Activated CD8-positive, alpha-beta memory T cell treated with anti-CD3 and anti-CD28 coated beads, Interleukin-2, amount 50 U/mL, for 24 hours (primary cell): ENCODE measurements around the gene TMPRSS2.

Experiments
- DNase-seq: peaks from one replicate; pipeline ENCODE4 v3.0.0-alpha.2; 2020; ENCODE audit errors: extremely low read depth

TMPRSS2 gene

DNA sequence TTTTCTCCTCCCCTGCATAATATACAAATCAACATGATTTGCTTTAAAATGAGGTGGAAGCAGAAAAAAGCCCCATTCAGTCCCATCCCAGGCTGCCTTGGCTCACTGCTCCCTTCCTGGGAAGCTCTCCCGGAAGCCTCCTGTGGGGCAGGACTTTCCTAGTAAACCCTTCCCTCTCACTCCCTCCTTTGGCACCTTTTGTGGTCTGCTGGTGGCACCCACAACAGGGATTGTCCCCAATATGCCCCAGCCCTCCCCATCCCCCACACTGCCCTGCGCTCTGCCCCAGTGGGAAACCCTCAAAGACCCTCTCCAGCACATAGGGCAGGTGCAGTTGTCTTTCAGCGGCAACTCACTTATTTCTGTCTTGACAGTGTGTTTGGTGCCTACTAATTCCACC is 1.8 kb upstream of the TMPRSS2 start:
- no peak for DNase-seq

DNA sequence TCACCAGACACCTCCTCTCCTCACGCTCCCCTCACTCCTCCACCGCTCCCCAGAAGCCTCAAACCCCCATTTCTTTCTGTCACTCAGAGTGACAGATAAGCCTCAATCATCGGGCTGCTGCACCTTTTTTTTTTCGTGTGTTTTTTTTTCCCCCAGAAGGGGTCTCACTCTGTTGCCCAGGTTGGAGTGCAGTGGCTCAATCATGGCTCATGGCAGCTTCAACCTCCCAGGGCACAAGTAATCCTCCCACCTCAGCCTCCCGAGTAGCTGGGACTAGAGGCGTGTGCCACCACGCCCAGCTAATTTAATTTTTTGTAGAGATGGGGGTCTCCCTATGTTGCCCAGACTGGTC is 1.2 kb upstream of the TMPRSS2 start:
- no peak for DNase-seq

DNA sequence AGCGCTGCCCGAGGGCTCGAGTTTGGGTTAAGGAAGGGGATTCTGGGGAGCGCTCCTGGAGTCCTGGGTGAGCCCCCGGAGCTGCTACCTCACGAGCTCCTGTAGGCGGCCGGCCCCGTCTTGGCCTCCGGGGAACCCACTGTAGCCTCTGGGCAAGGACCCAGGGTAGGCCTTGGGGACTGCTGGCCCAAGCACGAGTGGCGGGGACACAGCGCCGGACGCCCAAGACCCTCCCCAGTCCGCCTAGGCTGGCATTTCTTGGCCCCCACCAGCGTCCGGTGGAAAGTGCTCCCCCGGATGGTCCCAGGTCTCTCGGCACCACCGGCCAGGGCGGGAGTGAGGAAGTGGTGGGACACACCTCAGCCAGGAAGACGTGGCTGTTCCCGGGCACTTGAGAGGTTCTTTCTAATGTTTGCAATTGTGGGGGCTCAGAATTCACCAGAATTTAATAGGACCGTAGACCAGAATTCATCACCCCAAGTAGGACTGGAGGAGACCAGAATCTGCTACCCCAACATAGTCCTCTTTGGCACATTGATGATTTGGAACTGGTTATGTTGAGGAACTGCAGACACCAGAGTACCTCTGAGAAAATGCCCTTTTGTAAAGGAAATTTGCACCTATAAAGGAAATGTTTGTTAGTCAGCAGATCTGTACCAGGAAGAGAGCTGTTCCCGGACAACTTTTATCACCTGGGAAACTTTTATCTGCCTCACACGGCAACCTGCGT is 622 bp upstream of the TMPRSS2 start:
- DNase-seq = no peak

DNA sequence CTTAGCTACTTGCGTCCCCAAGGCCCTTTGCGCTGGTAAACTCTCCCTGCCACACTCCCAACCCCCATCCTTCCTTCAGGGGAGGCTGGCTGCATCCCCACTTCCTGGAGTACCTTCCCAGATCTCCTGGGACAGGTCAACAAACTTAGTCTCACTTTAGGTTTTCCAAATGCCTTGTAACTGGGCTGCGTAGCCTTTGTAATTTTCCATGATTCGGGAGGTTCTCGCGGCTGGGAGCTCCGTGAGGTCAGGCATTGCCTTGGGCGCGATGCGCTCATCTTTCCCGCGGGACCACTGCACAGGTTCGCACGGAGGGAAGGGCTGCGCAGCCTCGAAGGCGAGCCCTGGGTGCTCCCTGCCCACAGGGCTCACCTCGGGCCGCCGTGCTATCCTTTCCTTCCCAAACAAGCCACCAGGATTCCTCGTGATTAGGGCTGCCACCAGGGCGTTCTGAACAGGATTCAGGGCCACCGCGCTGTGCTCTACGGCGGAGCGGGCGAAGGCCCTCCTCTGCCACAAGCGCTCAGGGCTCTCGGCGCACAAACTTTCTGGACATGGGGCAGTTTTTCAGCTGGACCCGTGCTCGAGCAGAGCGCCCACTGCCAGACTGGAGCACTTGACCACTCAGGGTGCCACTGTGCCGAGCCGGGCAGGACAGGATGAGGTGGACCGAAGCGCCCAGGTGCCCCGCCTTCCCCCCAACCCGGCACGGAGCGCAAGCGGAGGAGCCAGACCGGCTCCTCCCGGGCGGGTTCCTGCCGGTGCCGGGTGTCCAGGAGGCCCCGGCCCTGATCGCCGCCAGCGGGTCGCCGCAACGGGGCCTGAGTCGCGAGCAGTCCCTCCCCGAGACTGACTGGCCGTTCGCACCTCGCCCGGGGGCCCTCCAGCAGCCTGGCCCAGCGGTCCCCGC is 1.1 kb downstream of the TMPRSS2 start:
- DNase-seq = no peak

DNA sequence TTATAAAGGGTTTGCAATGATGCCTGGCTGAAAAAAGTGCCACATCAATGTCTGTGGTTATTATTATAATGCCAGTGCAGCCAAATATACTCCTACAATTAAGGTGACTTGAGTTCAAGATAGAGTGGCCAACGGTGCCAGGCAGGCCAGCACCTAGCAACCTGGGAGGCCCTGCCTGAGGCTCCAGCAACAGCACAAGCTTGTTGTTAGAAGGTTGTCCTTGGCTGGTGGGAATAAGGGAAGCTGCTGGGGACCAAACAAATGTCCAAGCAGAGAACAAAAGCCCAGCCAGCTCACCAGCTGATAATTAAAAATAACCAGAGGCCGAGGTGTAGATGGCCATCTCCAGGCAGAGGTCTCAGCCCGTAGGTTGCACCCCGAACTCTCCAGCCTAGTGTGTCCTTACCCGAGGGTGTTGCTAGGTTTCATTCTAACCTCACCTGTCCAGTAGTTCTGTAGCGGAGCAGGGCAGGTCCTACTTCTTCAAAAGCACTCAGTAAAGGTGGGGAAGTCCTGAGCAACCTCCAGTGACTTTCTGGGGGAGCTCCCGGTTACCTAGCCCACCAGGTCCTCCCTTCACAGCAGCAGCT is 1.9 kb downstream of the TMPRSS2 start:
- DNase-seq = no peak

DNA sequence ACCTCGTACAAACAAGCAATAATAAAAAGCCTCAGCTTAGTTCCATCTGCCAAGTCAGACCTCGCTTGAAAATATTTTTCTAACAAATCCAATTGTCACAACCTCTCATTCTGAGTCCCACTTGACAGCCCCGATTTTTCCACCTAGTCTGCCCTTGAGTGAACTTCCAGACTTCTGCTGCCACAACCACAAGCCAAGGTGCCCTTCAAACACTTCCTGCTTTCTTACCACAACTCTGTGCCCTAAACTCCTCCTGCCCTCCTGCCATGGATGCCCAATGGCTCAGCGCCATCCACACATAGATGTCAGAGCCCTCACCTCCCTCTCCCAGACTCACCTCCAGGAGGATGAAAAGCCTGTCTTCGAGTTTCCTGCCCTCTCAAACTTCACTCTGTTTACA is 3.9 kb downstream of the TMPRSS2 start:
- no peak for DNase-seq

DNA sequence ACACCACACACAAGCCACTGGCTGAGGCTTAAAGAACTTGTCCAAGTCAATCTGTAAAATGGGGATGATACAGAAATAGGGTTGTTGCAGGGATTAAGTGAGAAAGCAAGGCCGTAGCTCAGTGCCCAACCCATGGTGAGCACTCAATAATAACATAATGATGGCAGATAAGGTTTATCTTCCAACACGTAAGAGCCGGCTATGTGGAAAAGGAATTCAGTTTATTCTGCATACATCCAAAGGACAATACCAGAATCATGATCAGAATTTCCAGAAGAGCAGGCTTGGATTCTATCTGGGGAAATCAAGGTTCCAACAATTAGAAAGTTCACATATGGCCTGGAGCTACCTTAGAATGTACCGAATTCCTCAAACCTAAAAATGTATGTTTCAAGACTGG is 4.6 kb downstream of the TMPRSS2 start:
- no peak for DNase-seq

DNA sequence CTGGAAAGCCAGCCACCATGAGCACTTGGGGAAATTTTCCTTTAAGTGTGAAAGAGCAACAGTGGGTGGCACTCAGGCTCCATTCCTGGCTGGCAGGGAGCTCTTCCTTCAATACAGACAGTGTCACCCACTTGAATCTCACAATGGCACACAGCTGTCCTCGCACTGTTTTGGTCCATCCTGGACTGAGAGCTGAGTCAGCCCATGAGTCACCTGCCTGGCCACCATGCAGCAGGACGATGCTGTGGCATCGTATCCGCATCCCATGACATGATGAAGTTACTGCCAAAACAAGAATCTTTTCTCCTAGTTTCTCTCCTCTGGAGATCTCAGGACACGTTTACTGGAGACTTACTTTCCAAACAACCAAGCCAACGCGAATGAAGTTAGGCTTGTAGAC is 6.0 kb downstream of the TMPRSS2 start:
- DNase-seq = no peak

DNA sequence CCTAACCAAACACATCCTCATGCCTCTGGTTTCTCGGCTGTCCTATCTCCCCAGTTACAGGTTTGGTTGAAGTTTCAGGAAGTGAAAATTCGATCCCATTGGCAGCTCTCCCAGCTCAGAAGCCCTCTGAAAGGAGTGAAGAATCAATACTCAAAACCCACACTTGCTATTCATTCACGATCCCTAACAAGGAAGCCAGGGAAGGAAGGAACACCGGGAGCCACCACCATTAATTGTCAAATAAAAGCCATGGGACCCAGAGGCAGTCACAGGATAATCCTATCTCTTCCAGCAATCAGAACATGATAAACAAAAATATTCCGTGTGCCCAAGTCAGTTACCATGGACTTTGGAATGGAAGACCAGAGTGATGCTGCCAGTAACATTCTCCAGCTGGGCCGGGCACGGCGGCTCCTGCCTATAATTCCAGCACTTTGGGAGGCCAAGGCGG is 7.0 kb downstream of the TMPRSS2 start:
- DNase-seq = no peak

DNA sequence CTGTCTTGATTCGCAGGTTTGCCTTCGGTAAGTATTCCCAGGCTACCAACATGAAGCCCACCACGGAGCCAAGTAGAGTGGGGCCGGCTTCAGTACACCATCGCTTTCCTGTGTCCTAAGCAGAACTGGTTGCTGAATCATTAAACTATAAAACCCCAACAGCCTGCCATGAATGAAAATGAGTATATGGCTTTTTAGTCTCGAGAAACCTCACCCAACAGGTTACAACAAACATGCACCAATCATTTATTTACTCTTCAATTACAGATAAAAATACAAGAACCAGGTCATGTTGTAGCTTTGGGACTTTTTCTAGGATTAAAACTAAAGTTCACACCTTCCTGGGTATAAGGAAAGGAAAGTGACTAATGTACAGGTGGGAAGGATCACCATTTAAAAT is 7.6 kb downstream of the TMPRSS2 start:
- DNase-seq = no peak

DNA sequence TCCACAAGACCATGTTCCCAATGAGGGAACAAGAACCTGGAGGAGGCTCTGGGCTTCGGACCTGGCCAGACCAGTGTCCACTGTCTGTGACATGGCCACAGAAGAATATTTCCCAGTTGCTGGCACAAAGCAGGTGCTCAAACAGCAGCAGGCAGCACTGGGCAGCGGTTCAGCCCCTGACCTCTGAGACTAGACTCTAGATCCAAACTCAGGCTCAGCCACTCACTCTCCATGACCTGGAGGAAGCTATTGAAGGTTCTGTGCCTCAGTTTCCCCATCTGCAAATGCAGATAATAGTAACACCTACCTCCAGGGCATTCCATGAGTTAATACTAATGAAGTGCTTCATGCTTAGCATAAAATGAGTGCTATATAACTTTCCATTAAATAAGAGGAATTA is 8.0 kb downstream of the TMPRSS2 start:
- DNase-seq = no peak

DNA sequence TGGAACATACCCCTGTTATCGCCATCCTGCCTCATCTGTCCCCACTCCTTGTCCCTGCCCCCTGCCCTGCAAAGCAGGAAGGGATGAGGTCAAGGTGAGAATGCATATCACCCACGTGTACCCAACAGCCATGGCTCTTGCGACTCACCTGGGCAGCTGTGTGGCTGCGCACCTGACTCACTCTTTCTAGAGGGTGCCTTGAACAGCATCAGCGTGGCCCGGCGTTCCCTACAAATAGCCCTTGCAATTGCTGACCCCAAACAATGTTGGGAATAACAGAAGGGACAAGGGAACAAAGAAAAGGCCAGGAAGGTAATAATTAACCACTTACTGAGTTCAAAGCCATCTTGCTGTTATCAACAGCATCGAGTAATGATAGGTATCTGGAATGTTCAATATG is 10.2 kb downstream of the TMPRSS2 start:
- DNase-seq = no peak

DNA sequence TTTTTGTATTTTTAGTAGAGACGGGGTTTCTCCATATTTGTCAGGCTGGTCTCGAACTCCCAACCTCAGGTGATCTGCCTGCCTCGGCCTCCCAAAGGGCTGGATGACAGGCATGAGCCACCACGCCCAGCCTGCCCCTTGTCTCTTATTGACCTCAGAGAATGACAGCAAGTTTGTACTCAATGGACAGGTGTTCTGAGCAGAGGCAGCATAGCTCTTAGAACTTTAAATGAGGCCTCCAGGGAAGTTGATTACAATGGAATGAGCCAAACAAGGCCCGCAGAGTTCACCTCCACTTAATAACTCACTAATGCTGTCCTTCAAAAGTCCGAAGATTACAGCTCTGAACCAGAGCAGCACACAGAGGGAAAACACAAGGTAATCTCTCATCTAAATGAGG is 10.9 kb downstream of the TMPRSS2 start:
- no peak for DNase-seq

DNA sequence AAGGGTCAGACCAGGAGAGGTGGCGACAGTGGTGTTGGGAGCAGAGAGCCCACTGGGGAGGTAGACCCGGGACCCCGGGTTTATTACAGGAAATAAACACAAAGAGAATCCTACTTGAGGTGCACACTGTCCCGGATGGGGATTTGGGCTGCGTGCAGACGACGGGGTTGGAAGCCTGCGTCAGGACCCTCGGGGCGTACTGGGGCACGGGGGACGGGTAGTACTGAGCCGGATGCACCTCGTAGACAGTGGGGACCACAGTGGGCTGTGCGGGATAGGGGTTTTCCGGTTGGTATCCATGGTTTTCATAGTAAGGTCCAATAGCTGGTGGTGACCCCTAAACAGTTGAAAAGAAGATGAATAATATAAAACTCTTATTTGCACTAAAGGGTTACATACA is 13.7 kb downstream of the TMPRSS2 start:
- no peak for DNase-seq

DNA sequence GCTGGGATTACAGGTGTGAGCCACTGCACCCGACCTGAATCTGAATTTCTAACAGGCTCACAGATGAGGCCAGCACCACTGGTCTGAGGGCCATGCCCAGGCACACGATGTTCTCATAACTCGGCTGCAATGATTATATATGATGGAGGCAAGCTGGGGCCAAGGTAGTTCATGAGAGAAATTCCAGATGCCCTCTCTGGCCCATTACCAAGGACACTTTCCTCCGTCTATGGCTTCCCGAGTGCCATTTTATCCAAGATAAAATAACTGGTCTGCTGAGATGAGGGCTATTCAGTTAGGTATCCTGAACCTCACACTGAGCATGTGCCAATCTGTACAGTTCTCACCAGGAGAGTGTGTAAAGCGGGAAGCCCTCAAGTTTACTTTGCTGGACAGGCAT is 16.5 kb downstream of the TMPRSS2 start:
- DNase-seq = no peak

DNA sequence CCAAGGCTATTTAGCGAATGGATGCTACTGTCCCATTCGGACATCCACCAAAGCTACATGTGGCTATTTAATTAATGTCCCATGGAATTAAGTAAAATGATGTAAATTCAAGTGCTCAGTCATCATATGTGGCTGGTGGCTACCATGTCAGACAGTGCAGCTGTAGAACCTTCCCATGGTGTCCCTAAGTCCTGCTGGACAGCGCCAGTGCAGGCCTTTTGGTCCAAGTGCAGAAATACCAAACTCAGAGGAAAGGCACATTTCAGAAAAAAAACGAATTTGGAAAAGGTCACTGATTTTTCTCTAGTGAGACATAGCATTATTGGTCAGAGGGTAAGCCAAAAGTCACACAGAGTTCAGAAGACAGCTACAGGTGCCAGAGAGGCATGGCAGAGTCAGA is 17.6 kb downstream of the TMPRSS2 start:
- DNase-seq = no peak

DNA sequence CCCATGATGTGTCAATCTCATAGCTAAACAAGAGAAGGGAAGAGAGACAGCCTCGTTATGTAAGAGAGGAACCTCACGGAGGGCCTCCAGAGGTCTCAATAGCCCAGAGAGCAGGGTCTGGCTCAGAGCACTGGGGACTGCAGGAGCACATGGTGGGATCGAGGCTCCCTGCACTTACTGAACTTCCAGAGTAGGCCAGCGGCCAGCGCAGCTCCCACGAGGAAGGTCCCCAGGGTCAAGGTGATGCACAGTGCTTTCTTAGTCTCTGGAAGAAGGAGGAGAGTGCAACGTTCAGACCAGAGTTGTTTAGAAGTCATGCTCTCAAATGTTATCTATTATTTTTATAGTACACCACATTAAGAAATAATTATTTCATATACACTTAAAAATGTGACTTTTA is 18.6 kb downstream of the TMPRSS2 start:
- no peak for DNase-seq

DNA sequence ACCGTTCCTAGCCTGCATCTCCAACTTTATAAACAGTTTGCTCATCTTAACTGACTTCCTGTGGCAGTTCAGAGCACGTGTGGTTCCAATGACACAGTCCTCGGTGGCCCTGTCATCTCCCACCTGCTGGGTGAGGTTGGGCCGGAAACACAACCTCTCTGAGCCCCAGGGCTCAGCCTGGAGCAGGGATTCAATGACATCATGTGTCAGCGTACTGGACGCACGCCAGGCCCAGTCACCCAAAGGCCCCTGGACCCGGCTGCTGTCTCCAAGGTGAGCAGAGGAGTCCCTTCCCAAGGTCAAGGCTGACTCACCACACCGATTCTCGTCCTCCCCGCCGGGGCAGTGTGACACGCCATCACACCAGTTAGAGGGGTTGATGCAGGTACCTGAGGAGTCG is 19.9 kb downstream of the TMPRSS2 start:
- DNase-seq = no peak

DNA sequence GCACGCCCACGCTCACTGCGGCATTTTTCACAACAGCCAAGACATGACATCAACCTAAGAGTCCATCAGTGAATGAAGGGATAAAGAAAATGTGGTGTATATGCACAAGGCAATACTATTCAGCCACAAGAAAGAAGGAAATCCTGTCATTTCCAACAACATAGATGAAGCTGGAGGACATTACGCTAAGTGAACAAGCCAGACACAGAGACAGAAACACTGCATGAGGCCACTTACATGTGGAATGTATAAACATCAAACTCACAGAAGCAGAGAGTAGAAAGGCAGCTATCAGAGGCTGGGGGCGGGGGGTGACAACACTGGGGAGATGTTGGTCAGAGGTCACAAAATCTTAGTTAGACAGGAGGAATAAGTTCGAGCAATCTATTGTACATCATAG is 20.9 kb downstream of the TMPRSS2 start:
- no peak for DNase-seq

DNA sequence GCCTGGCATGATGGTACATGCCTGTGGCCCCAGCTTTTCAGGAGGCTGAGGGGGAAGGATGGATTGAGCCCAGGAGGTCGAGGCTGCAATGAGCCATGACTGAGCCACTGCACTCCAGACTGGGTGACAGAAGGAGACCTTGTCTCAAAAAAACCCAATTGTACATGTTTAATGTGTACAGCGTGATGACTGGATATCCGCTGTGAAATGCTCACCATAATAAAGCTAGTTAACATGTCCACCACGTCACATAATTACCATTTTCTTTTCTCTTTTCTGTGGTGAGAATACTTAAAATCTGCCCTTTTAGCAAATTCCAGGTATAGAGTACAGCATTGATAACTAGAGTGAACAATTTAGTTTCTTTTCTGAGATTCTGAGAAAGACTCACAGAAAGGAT is 24.0 kb downstream of the TMPRSS2 start:
- no peak for DNase-seq

DNA sequence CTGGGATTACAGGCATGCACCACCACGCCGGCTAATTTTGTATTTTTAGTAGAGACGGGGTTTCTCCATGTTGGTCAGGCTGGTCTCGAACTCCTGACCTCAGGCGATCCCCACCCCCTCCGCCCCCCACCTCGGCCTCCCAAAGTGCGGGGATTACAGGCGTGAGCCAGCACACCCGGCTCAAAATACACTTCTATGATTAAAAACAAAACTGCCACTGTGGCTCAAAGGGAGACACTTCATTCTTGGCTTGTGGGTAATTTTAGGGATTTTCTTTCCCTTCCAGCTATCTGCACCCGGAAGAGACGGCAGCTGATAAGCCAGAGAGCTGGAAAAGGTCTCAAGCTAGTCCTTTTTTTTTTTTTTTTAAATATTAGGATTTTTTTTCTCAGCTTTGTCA is 24.5 kb downstream of the TMPRSS2 start:
- DNase-seq = no peak

DNA sequence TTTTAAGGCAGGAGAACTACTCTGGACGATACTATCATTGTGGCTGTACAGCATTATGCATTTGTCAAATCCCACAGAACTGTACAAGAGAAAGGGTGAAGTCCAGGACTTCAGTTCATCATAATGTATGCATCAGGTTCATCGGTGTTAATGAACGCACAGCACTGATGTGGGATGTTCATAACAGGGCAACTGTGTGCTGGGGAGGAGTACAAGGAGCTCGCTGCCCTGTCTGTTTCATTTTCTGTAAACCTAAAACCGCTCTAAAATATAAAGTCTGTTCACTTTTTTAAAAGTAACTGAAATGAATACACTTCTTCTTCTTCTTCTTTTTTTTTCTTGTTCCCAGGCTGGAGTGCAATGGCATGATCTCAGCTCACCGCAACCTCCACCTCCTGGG is 25.0 kb downstream of the TMPRSS2 start:
- DNase-seq = no peak

DNA sequence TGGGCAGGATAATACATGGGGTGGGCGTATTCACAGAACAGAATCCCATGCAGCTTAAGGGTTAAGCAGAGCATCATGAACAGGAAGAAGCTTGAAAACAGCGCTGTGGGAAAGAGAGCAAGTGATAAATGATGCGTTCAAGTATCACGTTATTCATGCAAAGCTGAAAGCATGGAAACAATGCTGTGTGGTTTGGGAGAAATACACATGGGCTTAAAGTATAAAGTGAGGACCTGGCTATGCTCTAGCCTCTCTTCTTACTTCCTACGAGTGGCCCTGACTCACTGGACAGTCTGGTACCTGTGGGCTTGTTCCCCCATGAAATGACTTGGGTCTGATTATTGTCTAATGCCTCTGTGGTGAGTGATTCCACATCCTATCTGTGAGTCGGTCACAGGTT is 25.7 kb downstream of the TMPRSS2 start:
- DNase-seq = no peak
